Endodermal cell (in vitro differentiated cells): Measurements from ENCODE around the gene FDX2. TPM values are rescaled to one million over a fixed set of nuclear protein-coding genes. Genes with fewer than 3 reads are reported as not detected.

ENCODE experiments used
- DNase-seq: peaks from one replicate; pipeline ENCODE4 v3.0.0-alpha.2; 2017
- H3K27ac ChIP-seq: 2 replicates; pipeline ENCODE4 v1.5.1; 2013; ENCODE audit warnings: mild to moderate bottlenecking, low read depth, low read length, moderate library complexity
- H3K27me3 ChIP-seq: 2 replicates; pipeline ENCODE4 v1.6.1; 2013; ENCODE audit warnings: mild to moderate bottlenecking, low read length, moderate library complexity; ENCODE audit not compliant: insufficient read depth, control insufficient read depth, poor library complexity, severe bottlenecking
- H3K36me3 ChIP-seq: 2 replicates; pipeline ENCODE4 v1.7.0; 2013; ENCODE audit warnings: mild to moderate bottlenecking, low read length, moderate library complexity; ENCODE audit not compliant: control insufficient read depth, insufficient read depth
- H3K4me1 ChIP-seq: one replicate; pipeline ENCODE4 v1.7.0; 2013; ENCODE audit warnings: low read length; ENCODE audit not compliant: control insufficient read depth, insufficient read depth
- H3K4me3 ChIP-seq: 2 replicates; pipeline ENCODE4 v1.5.1; 2013; ENCODE audit warnings: mild to moderate bottlenecking, low read length, moderate library complexity
- H3K9ac ChIP-seq: 2 replicates; pipeline ENCODE4 v1.6.1; 2013; ENCODE audit warnings: mild to moderate bottlenecking, low read length, moderate library complexity; ENCODE audit not compliant: poor library complexity, severe bottlenecking; ENCODE audit errors: extremely low read depth
- H3K9me3 ChIP-seq: 2 replicates; pipeline ENCODE4 v1.6.1; 2013; ENCODE audit warnings: mild to moderate bottlenecking, low read length, moderate library complexity; ENCODE audit not compliant: control insufficient read depth
- H3K27ac Mint-ChIP-seq: 2 replicates; pipeline ENCODE4 v1.8.0; 2020; ENCODE audit warnings: mixed read lengths
- H3K27me3 Mint-ChIP-seq: 2 replicates; pipeline ENCODE4 v1.8.0; 2021; ENCODE audit warnings: mild to moderate bottlenecking, mixed read lengths; ENCODE audit not compliant: insufficient read depth
- H3K36me3 Mint-ChIP-seq: 2 replicates; pipeline ENCODE4 v1.8.0; 2020; ENCODE audit warnings: low read depth, mixed read lengths
- H3K4me1 Mint-ChIP-seq: 2 replicates; pipeline ENCODE4 v1.8.0; 2020; ENCODE audit warnings: mixed read lengths
- H3K4me3 Mint-ChIP-seq: 2 replicates; pipeline ENCODE4 v1.8.0; 2020; ENCODE audit warnings: mild to moderate bottlenecking, moderate library complexity, mixed read lengths
- H3K9me3 Mint-ChIP-seq: 2 replicates; pipeline ENCODE4 v1.8.0; 2020; ENCODE audit warnings: mild to moderate bottlenecking, mixed read lengths
- CTCF ChIP-seq: fragments of 200-600 bp; sonication (generic); conservative IDR thresholded peaks from 2 replicates; pipeline ENCODE4 v1.5.0; 2021; ENCODE audit warnings: antibody characterized with exemption, mild to moderate bottlenecking
- WGBS, 2 experiments: methylation state at CpG; one replicate each; pipeline versions ENCODE4 v1.1.5 to v1.1.7; 2013; ENCODE audit warnings: missing lambda C conversion rate in 2 of 2, mixed read lengths in 1 of 2; ENCODE audit not compliant: insufficient coverage in 1 of 2, insufficient read length in 1 of 2; 5-methylcytosine and 5-hydroxymethylcytosine counted together
- total RNA-seq, 2 donors: library from RNA; stranded (reverse); fragmentation: NEBNext Ultra II Directional in 1 of 2; extraction: Animal tissue kit (Norgen Biotek cat#: 25700) in 1 of 2; gene quantifications; 2 replicates in 1 of 2; 3 replicates in 1 of 2; pipeline ENCODE4 v1.2.1, GENCODE V29; 2021

The FDX2 gene
- total RNA-seq, 2 donors from 2014 or later = 23.2 to 25.9 TPM

- H3K4me1 ChIP-seq = peaks cover 3% of the 10 kb centered on the region
- Mint-ChIP-seq H3K9me3 (no peaks in the 10 kb centered on the region), H3K27me3 (no peaks in the 10 kb centered on the region), H3K4me3 (peak within 1 kb of the TSS; percentile 94), H3K4me1 (peaks cover 12% of the 10 kb centered on the region), H3K36me3 (peaks cover 18% of the 10 kb centered on the region), H3K27ac (peak within 1 kb of the TSS; percentile 96)
- H3K36me3 ChIP-seq = peaks cover 21% of the 10 kb centered on the region
- peak within 1 kb of the TSS; percentile 80 for H3K9ac ChIP-seq
- H3K27me3 ChIP-seq = no peaks in the 10 kb centered on the region
- H3K4me3 ChIP-seq = peak within 1 kb of the TSS; percentile 95
- H3K9me3 ChIP-seq = no peaks in the 10 kb centered on the region
- DNase-seq = peak; percentile 99
- TF ChIP-seq CTCF = no peak
- 0% methylated on average over 8 to 79 of the region's 82 CpGs for WGBS, 2 experiments
- H3K27ac ChIP-seq = peak within 1 kb of the TSS; percentile 98
These were observed 17.3 kb upstream of the FDX2 start, which contains the start of gene RAVER1 for GRCh38 chr19:10332965-10333757. TSS of gene RAVER1 (minus strand) at chr19:10333529. CDS start at chr19:10333507, 22 bp downstream.

GRCh38 chr19:10332158-10332964 is 16.5 kb upstream of the FDX2 start:
- Histone ChIP-seq H3K9me3 (no peaks in the 10 kb centered on the region), H3K4me3 (peak overlapping the region; percentile 95), H3K9ac (peak overlapping the region; percentile 80), H3K27ac (peak overlapping the region; percentile 98), H3K4me1 (peaks cover 3% of the 10 kb centered on the region), H3K36me3 (peaks cover 29% of the 10 kb centered on the region), H3K27me3 (no peaks in the 10 kb centered on the region)
- peak; percentile 29 for TF ChIP-seq CTCF
- H3K27me3 Mint-ChIP-seq = no peaks in the 10 kb centered on the region
- peak; percentile 60 for DNase-seq
- WGBS, 2 experiments = 45 to 62% methylated on average over 4 to 18 of the region's 18 CpGs
- peak overlapping the region; percentile 96 for H3K27ac Mint-ChIP-seq
- H3K9me3 Mint-ChIP-seq = no peaks in the 10 kb centered on the region
- H3K4me3 Mint-ChIP-seq = peak overlapping the region; percentile 94
- H3K36me3 Mint-ChIP-seq = peaks cover 26% of the 10 kb centered on the region
- H3K4me1 Mint-ChIP-seq = peaks cover 12% of the 10 kb centered on the region

- Mint-ChIP-seq H3K27me3 (no peaks in the 10 kb centered on the region), H3K4me3 (no peak overlapping the region), H3K36me3 (peaks cover 37% of the 10 kb centered on the region), H3K9me3 (no peaks in the 10 kb centered on the region), H3K4me1 (peaks cover 7% of the 10 kb centered on the region), H3K27ac (no peak overlapping the region)
- Histone ChIP-seq H3K4me1 (peaks cover 3% of the 10 kb centered on the region), H3K4me3 (no peak overlapping the region), H3K27ac (no peak overlapping the region), H3K36me3 (peaks cover 38% of the 10 kb centered on the region), H3K9ac (no peak overlapping the region), H3K9me3 (no peaks in the 10 kb centered on the region), H3K27me3 (no peaks in the 10 kb centered on the region)
- WGBS, 2 experiments = 89 to 93% methylated on average over 9 to 13 of the region's 13 CpGs
- DNase-seq = no peak
- TF ChIP-seq CTCF = no peak
These were observed 13.7 kb upstream of the FDX2 start for GRCh38 chr19:10329555-10329954.
